H1 (cell line): ENCODE measurements around the gene NAP1L5. TPM values are rescaled to one million over a fixed set of nuclear protein-coding genes. Genes with fewer than 3 reads are reported as not detected.

Source experiments
- CTCF ChIA-PET: fragments of 300-600 bp; sonication (Branson Sonifier 250); formaldehyde crosslinking; loops from one replicate; lab custom pipeline; 2021; ENCODE audit not compliant: partially characterized antibody; lab: Charles Lee
- POLR2A ChIA-PET: fragments of 300-600 bp; sonication (Branson Sonifier 250); formaldehyde crosslinking; loops from one replicate; lab custom pipeline; 2021; ENCODE audit warnings: inconsistent platforms; ENCODE audit not compliant: partially characterized antibody; lab: Charles Lee
- DNase-seq, 2 experiments: peaks; one replicate each; pipeline versions ENCODE4 v3.0.0 to v3.0.0-alpha.2; 2010 to 2022; ENCODE audit warnings: low spot score in 2 of 2, low read depth in 1 of 2, mixed read lengths in 1 of 2
- FAIRE-seq: peaks from 2 replicates; lab custom pipeline; 2011; peaks lifted over from hg19 to GRCh38; lab: Jason Lieb, UNC
- H2AFZ ChIP-seq: 2 replicates; pipeline ENCODE4 v1.8.1; 2012; ENCODE audit warnings: low read length, inconsistent platforms
- H2AK5ac ChIP-seq: 2 replicates; pipeline ENCODE4 v1.6.1; 2013; ENCODE audit warnings: low read depth, low read length
- H2BK120ac ChIP-seq: replicated peaks from 2 replicates; pipeline ENCODE3; 2013; ENCODE audit warnings: low read depth, low read length, inconsistent platforms
- H2BK12ac ChIP-seq: 2 replicates; pipeline ENCODE4 v1.6.1; 2013; ENCODE audit warnings: low read depth, low read length
- H2BK15ac ChIP-seq: 2 replicates; pipeline ENCODE4 v1.6.1; 2013; ENCODE audit warnings: low read length
- H2BK20ac ChIP-seq: 2 replicates; pipeline ENCODE4 v1.6.1; 2013; ENCODE audit warnings: low read length
- H2BK5ac ChIP-seq: 2 replicates; pipeline ENCODE4 v1.6.1; 2013; ENCODE audit warnings: low read depth, low read length
- H3K14ac ChIP-seq: 2 replicates; pipeline ENCODE4 v1.6.1; 2013; ENCODE audit warnings: inconsistent platforms; ENCODE audit not compliant: insufficient read length
- H3K18ac ChIP-seq: 2 replicates; pipeline ENCODE4 v1.6.1; 2013; ENCODE audit warnings: low read length; ENCODE audit errors: extremely low read depth
- H3K23ac ChIP-seq: 2 replicates; pipeline ENCODE4 v1.6.1; 2013; ENCODE audit warnings: inconsistent platforms; ENCODE audit not compliant: insufficient read length
- H3K23me2 ChIP-seq: 2 replicates; pipeline ENCODE4 v1.6.1; 2013; ENCODE audit warnings: low read depth, low read length
- H3K27ac ChIP-seq: 2 replicates; pipeline ENCODE4 v1.6.1; 2011; ENCODE audit warnings: low read depth, low read length, inconsistent platforms
- H3K27me3 ChIP-seq, 4 experiments: replicated peaks in 1 of 4; 1 replicate in 1 of 4; 2 replicates in 3 of 4; pipeline versions ENCODE4 v1.6.1 to v1.8.1; 2011 to 2013; ENCODE audit warnings: low read length in 3 of 4, mild to moderate bottlenecking in 3 of 4, inconsistent platforms in 2 of 4, mixed read lengths in 2 of 4, moderate library complexity in 1 of 4; ENCODE audit not compliant: control insufficient read depth in 3 of 4, insufficient read depth in 3 of 4; ENCODE audit errors: extremely low read depth in 1 of 4
- H3K36me3 ChIP-seq, 4 experiments: 2 replicates each; pipeline versions ENCODE4 v1.6.1 to v1.8.1; 2011 to 2013; ENCODE audit warnings: mild to moderate bottlenecking in 4 of 4, low read length in 3 of 4, moderate library complexity in 2 of 4, control low read depth in 1 of 4, inconsistent platforms in 1 of 4; ENCODE audit not compliant: insufficient read depth in 4 of 4, control insufficient read depth in 2 of 4
- H3K4ac ChIP-seq: replicated peaks from 2 replicates; pipeline ENCODE3; 2013; ENCODE audit warnings: low read length, low read depth, mixed read lengths, inconsistent platforms; ENCODE audit not compliant: insufficient read length
- H3K4me1 ChIP-seq, 4 experiments: replicated peaks in 1 of 4; 1 replicate in 1 of 4; 2 replicates in 3 of 4; pipeline versions ENCODE4 v1.6.1 to v1.8.1; 2011 to 2013; ENCODE audit warnings: low read length in 3 of 4, inconsistent platforms in 2 of 4, mixed read lengths in 1 of 4; ENCODE audit not compliant: insufficient read depth in 4 of 4, control insufficient read depth in 3 of 4
- H3K4me2 ChIP-seq, 2 experiments: 2 replicates each; pipeline versions ENCODE4 v1.6.1 to v1.8.1; 2011 to 2013; ENCODE audit warnings: low read depth in 2 of 2, low read length in 2 of 2, control low read depth in 1 of 2, inconsistent platforms in 1 of 2, mild to moderate bottlenecking in 1 of 2; ENCODE audit not compliant: insufficient read depth in 1 of 2
- H3K4me3 ChIP-seq, 4 experiments: fragments of 200-600, 300-600 bp in 1 of 4; sonication (generic), shearing (Covaris generic), sonication (Bioruptor Twin) in 1 of 4; 2 replicates each; pipeline versions ENCODE4 v1.5.1 to v1.8.1; 2011 to 2016; ENCODE audit warnings: low read length in 4 of 4, low read depth in 3 of 4, control low read depth in 2 of 4, inconsistent platforms in 2 of 4, mild to moderate bottlenecking in 2 of 4, mixed read lengths in 1 of 4, moderate library complexity in 1 of 4; ENCODE audit not compliant: insufficient read depth in 2 of 4; ENCODE audit errors: extremely low read depth in 1 of 4
- H3K56ac ChIP-seq: replicated peaks from 2 replicates; pipeline ENCODE3; 2013; ENCODE audit warnings: low read depth, mild to moderate bottlenecking, mixed read lengths, low read length, inconsistent platforms; ENCODE audit not compliant: insufficient read length
- H3K79me1 ChIP-seq: 2 replicates; pipeline ENCODE4 v1.6.1; 2013; ENCODE audit warnings: low read depth, low read length, control low read depth
- H3K79me2 ChIP-seq, 2 experiments: 2 replicates each; pipeline versions ENCODE4 v1.6.1 to v1.8.1; 2012 to 2013; ENCODE audit warnings: low read length in 2 of 2, mild to moderate bottlenecking in 2 of 2, inconsistent platforms in 1 of 2; ENCODE audit not compliant: insufficient read depth in 2 of 2, control insufficient read depth in 1 of 2
- H3K9ac ChIP-seq, 4 experiments: replicated peaks in 1 of 4; 1 replicate in 1 of 4; 2 replicates in 3 of 4; pipeline versions ENCODE4 v1.6.1 to v1.8.1; 2011 to 2013; ENCODE audit warnings: low read depth in 3 of 4, low read length in 3 of 4, control low read depth in 2 of 4, mild to moderate bottlenecking in 2 of 4, moderate library complexity in 2 of 4, inconsistent platforms in 1 of 4; ENCODE audit errors: extremely low read depth in 1 of 4
- H3K9me3 ChIP-seq, 2 experiments: 2 replicates each; pipeline versions ENCODE4 v1.6.1 to v1.8.1; 2012 to 2013; ENCODE audit warnings: mild to moderate bottlenecking in 2 of 2, moderate library complexity in 2 of 2, control low read depth in 1 of 2, inconsistent platforms in 1 of 2, low read depth in 1 of 2, low read length in 1 of 2, mixed read lengths in 1 of 2; ENCODE audit not compliant: insufficient read depth in 2 of 2
- H4K20me1 ChIP-seq, 2 experiments: replicated peaks in 1 of 2; 2 replicates each; pipeline versions ENCODE3 to v1.8.1; 2011 to 2013; ENCODE audit warnings: inconsistent platforms in 2 of 2, low read length in 2 of 2, mild to moderate bottlenecking in 1 of 2; ENCODE audit not compliant: insufficient read depth in 2 of 2, control insufficient read depth in 1 of 2
- H4K5ac ChIP-seq: 2 replicates; pipeline ENCODE4 v1.6.1; 2013; ENCODE audit warnings: low read length, low read depth, mixed read lengths, inconsistent platforms; ENCODE audit not compliant: insufficient read length
- H4K8ac ChIP-seq: 2 replicates; pipeline ENCODE4 v1.8.0; 2013; ENCODE audit warnings: mild to moderate bottlenecking, moderate library complexity, low read length, inconsistent platforms; ENCODE audit not compliant: insufficient read depth; ENCODE audit errors: extremely low read depth
- H4K91ac ChIP-seq: replicated peaks from 2 replicates; pipeline ENCODE3; 2013; ENCODE audit warnings: low read length, mixed read lengths, inconsistent platforms; ENCODE audit not compliant: insufficient read length
- BCL11A ChIP-seq, 2 experiments: IDR thresholded peaks; one replicate each; pipeline ENCODE4 v1.6.1; 2011; ENCODE audit warnings: low read depth in 2 of 2, low read length in 2 of 2, mild to moderate bottlenecking in 2 of 2
- CBX5 ChIP-seq: fragments of 300-800, 300-1000 bp; sonication (generic); IDR thresholded peaks from 2 replicates; pipeline ENCODE4 v1.7.1; 2016; ENCODE audit warnings: antibody characterized with exemption, low read length, low read depth
- CBX8 ChIP-seq: fragments of 300-800, 300-1000 bp; sonication (generic); IDR thresholded peaks from 2 replicates; pipeline ENCODE4 v1.7.1; 2016; ENCODE audit warnings: low read depth, low read length, borderline replicate concordance
- EGR1 ChIP-seq: IDR thresholded peaks from 2 replicates; pipeline ENCODE4 v1.6.1; 2011; ENCODE audit warnings: low read depth, low read length, borderline replicate concordance
- HDAC2 ChIP-seq, 2 experiments: fragments of 300-600 bp in 1 of 2; sonication (generic) in 1 of 2; IDR thresholded peaks; 2 replicates each; pipeline ENCODE4 v1.6.1; 2011 to 2012; ENCODE audit warnings: low read depth in 2 of 2, low read length in 2 of 2, mild to moderate bottlenecking in 2 of 2, moderate library complexity in 2 of 2, borderline replicate concordance in 1 of 2, inconsistent platforms in 1 of 2
- HDAC6 ChIP-seq: IDR thresholded peaks from one replicate; pipeline ENCODE4 v1.7.1; 2012; ENCODE audit warnings: low read depth, mild to moderate bottlenecking, inconsistent platforms, low read length, moderate library complexity
- KDM1A ChIP-seq: fragments of 200-600, 300-600 bp; sonication (generic); IDR thresholded peaks from 2 replicates; pipeline ENCODE4 v1.7.1; 2016; ENCODE audit warnings: mild to moderate bottlenecking, low read length, borderline replicate concordance
- MAFK ChIP-seq: IDR thresholded peaks from 2 replicates; pipeline ENCODE4 v1.6.1; 2012; ENCODE audit warnings: low read depth, mild to moderate bottlenecking, improper control_type of control experiment, low read length
- PHF8 ChIP-seq: fragments of 200-600 bp; sonication (generic); conservative IDR thresholded peaks from 2 replicates; pipeline ENCODE4 v1.7.1; 2012; ENCODE audit warnings: low read depth, mild to moderate bottlenecking, inconsistent platforms, low read length, moderate library complexity
- SP2 ChIP-seq: IDR thresholded peaks from 2 replicates; pipeline ENCODE4 v1.6.1; 2012; ENCODE audit warnings: mild to moderate bottlenecking, low read length, inconsistent platforms
- SRF ChIP-seq: IDR thresholded peaks from 2 replicates; pipeline ENCODE4 v1.6.1; 2011; ENCODE audit warnings: mild to moderate bottlenecking, low read depth, low read length, moderate library complexity
- ZNF274 ChIP-seq: IDR thresholded peaks from 2 replicates; pipeline ENCODE4 v1.7.0; 2012; ENCODE audit warnings: low read length, borderline replicate concordance; ENCODE audit errors: extremely low read depth
- WGBS, 2 experiments: shearing (Covaris generic) in 1 of 2; methylation state at CpG; one replicate each; pipeline versions ENCODE4 v1.1.6 to v1.1.7; 2013 to 2015; ENCODE audit warnings: low lambda C conversion rate in 2 of 2, mixed read lengths in 2 of 2, inconsistent platforms in 1 of 2, low coverage in 1 of 2, missing lambda C conversion rate in 1 of 2; ENCODE audit not compliant: insufficient replicate concordance in 2 of 2, insufficient coverage in 1 of 2, insufficient read length in 1 of 2; ENCODE audit errors: extremely low coverage in 1 of 2, missing lambda C conversion rate in 1 of 2; 5-methylcytosine and 5-hydroxymethylcytosine counted together
- polyA plus RNA-seq, 7 experiments: library from polyadenylated mRNA; depleted of rRNA in 3 of 7; stranded (reverse) in 5 of 7; unstranded in 2 of 7; fragments of >200 nt in 5 of 7; fragments of 200-250 nt in 2 of 7; gene quantifications; 1 replicate in 5 of 7; 2 replicates in 1 of 7; 4 replicates in 1 of 7; pipeline versions ENCODE4 v1.2.1 to v1.2.3, GENCODE V29; 2011 to 2013; ENCODE audit warnings: missing spikeins in 2 of 7, mixed read lengths in 2 of 7
- total RNA-seq: library from RNA; stranded (reverse); fragmentation: NEBNext Ultra II Directional; extraction: Animal tissue kit (Norgen Biotek cat#: 25700); gene quantifications from 2 replicates; pipeline ENCODE4 v1.2.1, GENCODE V29; 2021
- TF ChIP-seq, protein P1 (sequence below): IDR thresholded peaks from 2 replicates; pipeline ENCODE4 v1.6.1; 2012; ENCODE audit warnings: low read length, inconsistent platforms

NAP1L5 gene
- total and polyA plus RNA-seq, 2 of the 8 experiments (the other 6 are each of a cell fraction or from before 2014, with no cell fraction given) = 1.3 to 2.7 TPM

DNA sequence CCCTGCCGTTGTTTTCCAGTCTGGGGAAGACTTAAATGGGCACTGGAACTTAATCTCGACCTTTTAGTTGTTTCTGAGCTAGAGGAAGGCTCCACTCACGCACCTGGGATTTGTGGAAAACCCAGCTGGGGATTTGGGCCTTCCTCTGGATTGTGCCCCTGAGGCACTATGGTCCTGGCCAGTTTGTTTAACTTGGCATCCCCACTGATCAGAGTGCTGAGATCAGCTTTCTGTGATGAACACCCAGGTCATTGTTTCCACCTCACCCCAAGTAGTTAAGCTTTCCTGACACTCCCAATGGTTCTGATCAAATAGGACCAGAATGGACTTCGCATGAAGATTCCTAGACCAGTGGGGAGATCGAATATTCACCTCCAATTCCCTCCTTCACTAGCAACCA lies 20.5 kb upstream of the NAP1L5 start:
- FAIRE-seq = no peak
- POLR2A ChIA-PET = no interaction called here
- H2BK120ac ChIP-seq = no peak overlapping the region
- no peak for TF ChIP-seq SRF
- TF ChIP-seq PHF8 = no peak
- TF ChIP-seq CBX8 = no peak
- no peak for TF ChIP-seq HDAC2 (IDR thresholded peaks at IDR 0.05; ENCODE audit: borderline replicate concordance in 1 of 2, low read depth in 2 of 2, low read length in 2 of 2)
- no peak for TF ChIP-seq ZNF274
- TF ChIP-seq MAFK = no peak
- no peak for TF ChIP-seq BCL11A (IDR thresholded peaks at IDR 0.05; ENCODE audit: low read depth in 2 of 2, low read length in 2 of 2)
- no peak for TF ChIP-seq CBX5
- TF ChIP-seq, protein P1, sequence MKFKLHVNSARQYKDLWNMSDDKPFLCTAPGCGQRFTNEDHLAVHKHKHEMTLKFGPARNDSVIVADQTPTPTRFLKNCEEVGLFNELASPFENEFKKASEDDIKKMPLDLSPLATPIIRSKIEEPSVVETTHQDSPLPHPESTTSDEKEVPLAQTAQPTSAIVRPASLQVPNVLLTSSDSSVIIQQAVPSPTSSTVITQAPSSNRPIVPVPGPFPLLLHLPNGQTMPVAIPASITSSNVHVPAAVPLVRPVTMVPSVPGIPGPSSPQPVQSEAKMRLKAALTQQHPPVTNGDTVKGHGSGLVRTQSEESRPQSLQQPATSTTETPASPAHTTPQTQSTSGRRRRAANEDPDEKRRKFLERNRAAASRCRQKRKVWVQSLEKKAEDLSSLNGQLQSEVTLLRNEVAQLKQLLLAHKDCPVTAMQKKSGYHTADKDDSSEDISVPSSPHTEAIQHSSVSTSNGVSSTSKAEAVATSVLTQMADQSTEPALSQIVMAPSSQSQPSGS = no peak
- no peak for TF ChIP-seq EGR1
- no peak for TF ChIP-seq KDM1A
- no peak for TF ChIP-seq SP2
- no peak for TF ChIP-seq HDAC6

More for the DNA sequence above, 20.5 kb upstream of the NAP1L5 start:
- H3K9ac ChIP-seq = no peak overlapping the region
- no peak overlapping the region for H4K91ac ChIP-seq
- no peak overlapping the region for H3K18ac ChIP-seq
- peaks cover 3 to 5% of the 10 kb centered on the region in 2 experiments; a peak in 2 of 4 replicates for H3K9me3 ChIP-seq
- no peak overlapping the region for H3K4me2 ChIP-seq
- no peaks in the 10 kb centered on the region for H3K4me1 ChIP-seq
- CTCF ChIA-PET = interaction anchor here (0.8 to 2.0 kb wide), 3 partner anchors 9 to 11 kb away, joined by 3 to 7 read pairs (median 3); no protein-coding TSS in a partner anchor
- H2AFZ ChIP-seq = no peak overlapping the region
- no peak overlapping the region for H4K5ac ChIP-seq
- no peak overlapping the region for H2BK12ac ChIP-seq
- H3K4ac ChIP-seq = no peak overlapping the region
- H2AK5ac ChIP-seq = no peak overlapping the region
- no peaks in the 10 kb centered on the region for H3K79me1 ChIP-seq
- no peak overlapping the region for H2BK15ac ChIP-seq
- peaks cover 0 to 3% (median 0%) of the 10 kb centered on the region in 4 experiments; a peak in 1 of 8 replicates for H3K36me3 ChIP-seq
- no peak overlapping the region for H3K14ac ChIP-seq
- no peak overlapping the region for H3K23ac ChIP-seq
- H4K8ac ChIP-seq = no peak overlapping the region
- H3K27ac ChIP-seq = no peak overlapping the region
- DNase-seq = no peak
- 93% methylated on average over 5 of the region's 5 CpGs; no CpG with 5 or more reads in 1 of the 2 experiments for WGBS, 2 experiments
- no peak overlapping the region for H3K4me3 ChIP-seq
- H2BK20ac ChIP-seq = no peak overlapping the region
- H3K79me2 ChIP-seq = no peaks in the 10 kb centered on the region
- no peaks in the 10 kb centered on the region for H3K27me3 ChIP-seq
- H2BK5ac ChIP-seq = no peak overlapping the region
- no peak overlapping the region for H3K56ac ChIP-seq
- H3K23me2 ChIP-seq = no peaks in the 10 kb centered on the region
- no peaks in the 10 kb centered on the region for H4K20me1 ChIP-seq
